Body of pancreas (tissue), 4 donors: ENCODE measurements around the gene SCP2.

Source experiments
- CTCF ChIP-seq, 7 experiments: fragments of 450-650 bp in 4 of 7; fragments of 200-600 bp in 3 of 7; sonication (generic) in 3 of 7; IDR thresholded peaks; one replicate each; pipeline ENCODE4 v1.5.1; 2016 to 2019; ENCODE audit warnings: antibody characterized with exemption in 7 of 7
- POLR2A ChIP-seq, 3 donors: fragments of 450-650 bp; IDR thresholded peaks; one replicate each; pipeline ENCODE4 v1.6.1; 2016; ENCODE audit warnings: antibody characterized with exemption in 3 of 3, mild to moderate bottlenecking in 2 of 3

DNA sequence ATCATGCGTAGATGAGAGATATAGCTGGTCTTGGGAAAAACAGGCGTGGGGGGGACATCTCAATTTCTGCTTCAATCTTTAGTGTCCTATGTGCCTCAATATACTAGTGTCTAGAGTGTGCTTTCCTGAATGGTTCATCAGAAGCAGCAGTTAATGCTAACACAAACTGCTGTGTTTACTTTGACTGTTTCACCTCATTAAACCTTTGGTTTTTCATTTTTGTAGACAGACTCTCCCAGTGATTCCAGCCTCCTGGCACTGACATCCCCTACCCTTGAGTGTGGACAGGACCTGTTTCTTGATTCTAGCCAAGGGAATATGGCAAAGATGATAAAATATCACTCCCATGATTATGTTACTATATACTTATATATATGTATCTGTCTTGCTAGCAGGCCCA lies 46.9 kb upstream of the SCP2 start:
- TF ChIP-seq CTCF (IDR thresholded peaks at IDR 0.05) (no peak), POLR2A (IDR thresholded peaks at IDR 0.05) (no peak)
